22Rv1 (cell line): Measurements from ENCODE around the gene SYPL2.

Experiments used
- CTCF ChIP-seq: fragments of 450-650 bp; IDR thresholded peaks from 2 replicates; pipeline ENCODE4 v1.5.1; 2017; ENCODE audit warnings: mild to moderate bottlenecking
- ZFX ChIP-seq: fragments of 450-650 bp; IDR thresholded peaks from 2 replicates; pipeline ENCODE4 v1.6.1; 2017; ENCODE audit warnings: antibody characterized with exemption, borderline replicate concordance

- TF ChIP-seq CTCF (no peak), ZFX (no peak)
These were observed 37.6 kb downstream of the SYPL2 start for GRCh38 chr1:109503935-109504334.
